HFFc6 (cell line): Measurements from ENCODE around the gene RNF5. TPM values are rescaled to one million over a fixed set of nuclear protein-coding genes. Genes with fewer than 3 reads are reported as not detected.

Experiments
- DNase-seq: peaks from one replicate; pipeline ENCODE4 v3.0.0-alpha.2; 2018
- H3K27ac Mint-ChIP-seq: 2 replicates; pipeline ENCODE4 v1.8.0; 2020; ENCODE audit warnings: mild to moderate bottlenecking, mixed read lengths
- H3K27me3 Mint-ChIP-seq: 2 replicates; pipeline ENCODE4 v1.8.0; 2021; ENCODE audit warnings: mild to moderate bottlenecking, moderate library complexity, mixed read lengths; ENCODE audit not compliant: insufficient read depth
- H3K36me3 Mint-ChIP-seq: 2 replicates; pipeline ENCODE4 v1.8.0; 2021; ENCODE audit warnings: low read depth, mixed read lengths
- H3K4me1 Mint-ChIP-seq: 2 replicates; pipeline ENCODE4 v1.8.0; 2020; ENCODE audit warnings: low read depth, mixed read lengths
- H3K4me3 Mint-ChIP-seq: 2 replicates; pipeline ENCODE4 v1.8.0; 2020; ENCODE audit warnings: mild to moderate bottlenecking, moderate library complexity, mixed read lengths
- H3K9me3 Mint-ChIP-seq: 2 replicates; pipeline ENCODE4 v1.8.0; 2020; ENCODE audit warnings: mild to moderate bottlenecking, mixed read lengths
- CTCF ChIP-seq: fragments of 200-600 bp; sonication (generic); IDR thresholded peaks from 2 replicates; pipeline ENCODE4 v1.5.0; 2021; ENCODE audit warnings: antibody characterized with exemption, mild to moderate bottlenecking
- long read RNA-seq: library from polyadenylated mRNA; unstranded; transcript quantifications from one replicate; pipeline ENCODE4 v2.0.0, GENCODE V29; 2019
- total RNA-seq, 6 experiments: library from RNA; stranded (reverse); fragmentation: NEBNext Ultra II Directional; extraction: Animal tissue kit (Norgen Biotek cat#: 25700); gene quantifications; 2 replicates in 1 of 6; 3 replicates in 5 of 6; pipeline ENCODE4 v1.2.3, GENCODE V29; 2021

The RNF5 gene
- 10 to 100 TPM; 30.0 to 37.4 (median 34.7) TPM for total RNA-seq
- long read RNA-seq = 0 reads

- no peaks in the 10 kb centered on the region for H3K9me3 Mint-ChIP-seq
- peak within 1 kb of the TSS; percentile 99 for H3K27ac Mint-ChIP-seq
- H3K36me3 Mint-ChIP-seq = peaks cover 15% of the 10 kb centered on the region
- TF ChIP-seq CTCF = no peak
- H3K4me3 Mint-ChIP-seq = peak within 1 kb of the TSS; percentile 96
- DNase-seq = peak; percentile 100
- H3K4me1 Mint-ChIP-seq = peaks cover 63% of the 10 kb centered on the region
- H3K27me3 Mint-ChIP-seq = no peaks in the 10 kb centered on the region; the same call in 1 of the 2 replicates
Measured at GRCh38 chr6:32177788-32178546, at the start of gene RNF5. Gene RNF5 (plus strand): TSS chr6:32178405. CDS start chr6:32178512, 107 bp downstream.

DNA sequence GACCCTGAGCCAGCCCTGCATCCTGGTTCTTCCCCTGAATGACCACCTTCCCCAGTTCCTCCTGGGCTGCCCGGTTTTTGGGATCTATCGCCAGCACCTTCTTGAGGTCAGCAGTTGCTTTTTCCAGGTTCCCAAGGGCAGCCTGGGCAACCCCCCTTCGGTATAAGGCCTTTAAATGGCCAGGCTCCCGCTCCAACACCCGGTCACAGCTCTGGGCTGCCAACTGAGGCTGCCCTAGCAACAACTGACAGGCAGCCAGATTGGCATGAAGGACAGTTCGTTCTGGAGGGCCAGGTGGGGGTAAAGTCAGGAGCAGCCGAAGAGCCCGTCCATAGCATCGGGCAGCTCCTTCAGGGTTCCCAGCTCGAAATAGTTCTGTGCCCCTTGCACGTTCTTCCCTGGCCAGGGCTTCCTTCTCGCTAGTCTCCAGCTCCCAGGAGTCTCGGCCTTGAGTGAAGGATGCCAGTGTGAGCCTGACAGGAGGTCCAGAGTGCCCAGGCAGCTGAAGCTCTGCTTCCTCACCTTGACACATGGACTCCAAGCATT lies 49.4 kb upstream of the RNF5 start:
- peaks cover 23% of the 10 kb centered on the region for H3K36me3 Mint-ChIP-seq
- peaks cover 2% of the 10 kb centered on the region; the same call in 1 of the 2 replicates for H3K27me3 Mint-ChIP-seq
- H3K4me3 Mint-ChIP-seq = peak overlapping the region; percentile 100
- H3K4me1 Mint-ChIP-seq = peaks cover 47% of the 10 kb centered on the region
- no peak for DNase-seq
- H3K9me3 Mint-ChIP-seq = no peaks in the 10 kb centered on the region
- peak overlapping the region; percentile 98 for H3K27ac Mint-ChIP-seq
- TF ChIP-seq CTCF = no peak

DNA sequence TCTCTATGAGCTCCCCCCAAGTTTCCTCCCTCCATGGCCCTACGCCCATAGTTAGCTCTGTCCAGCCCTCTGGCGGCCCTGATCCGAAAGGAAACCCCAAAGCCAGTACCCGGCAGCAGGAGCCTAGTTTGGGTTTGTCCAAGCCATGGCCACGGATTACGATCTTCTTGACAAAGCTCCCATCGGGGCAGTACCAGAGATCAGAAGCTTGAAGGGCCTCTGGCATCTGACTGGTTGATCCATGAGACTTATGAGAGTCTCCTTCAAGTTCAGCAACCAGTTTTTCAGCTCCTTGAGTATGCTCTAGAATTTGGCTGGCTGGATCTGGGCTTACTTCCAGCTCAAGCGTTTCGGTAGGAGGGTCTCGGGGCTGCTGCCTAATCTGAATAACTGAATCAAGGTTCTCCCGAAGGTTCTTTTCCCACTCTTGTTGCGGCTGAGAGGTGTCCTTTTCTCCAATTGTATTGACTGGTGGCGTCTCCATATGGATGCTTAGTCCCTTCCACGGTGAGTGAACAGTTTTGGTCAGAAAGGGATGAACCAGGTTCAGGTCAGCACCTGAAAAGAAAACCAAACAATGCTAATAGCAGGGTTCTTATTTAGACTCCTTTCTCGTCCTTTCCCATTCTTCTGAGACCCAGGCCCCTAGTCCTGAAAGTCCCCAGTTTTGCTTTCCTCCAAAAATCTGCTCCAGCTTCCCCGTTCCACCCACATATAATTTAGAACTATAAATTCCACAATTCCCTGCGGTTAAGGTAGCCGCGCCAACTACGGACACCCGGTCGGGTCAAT lies 48.7 kb upstream of the RNF5 start:
- Mint-ChIP-seq H3K9me3 (no peaks in the 10 kb centered on the region), H3K36me3 (peaks cover 18% of the 10 kb centered on the region), H3K27me3 (peaks cover 2% of the 10 kb centered on the region; the same call in 1 of the 2 replicates), H3K4me1 (peaks cover 52% of the 10 kb centered on the region), H3K4me3 (peak overlapping the region; percentile 93), H3K27ac (peak overlapping the region; percentile 92)
- TF ChIP-seq CTCF = no peak
- no peak for DNase-seq

GRCh38 chr6:32131439-32131948 lies 46.7 kb upstream of the RNF5 start:
- peaks cover 7% of the 10 kb centered on the region for H3K36me3 Mint-ChIP-seq
- no peak overlapping the region for H3K4me3 Mint-ChIP-seq
- no peak overlapping the region for H3K27ac Mint-ChIP-seq
- H3K4me1 Mint-ChIP-seq = peaks cover 43% of the 10 kb centered on the region
- H3K9me3 Mint-ChIP-seq = no peaks in the 10 kb centered on the region
- DNase-seq = no peak
- peaks cover 2% of the 10 kb centered on the region; the same call in 1 of the 2 replicates for H3K27me3 Mint-ChIP-seq
- TF ChIP-seq CTCF = no peak

DNA sequence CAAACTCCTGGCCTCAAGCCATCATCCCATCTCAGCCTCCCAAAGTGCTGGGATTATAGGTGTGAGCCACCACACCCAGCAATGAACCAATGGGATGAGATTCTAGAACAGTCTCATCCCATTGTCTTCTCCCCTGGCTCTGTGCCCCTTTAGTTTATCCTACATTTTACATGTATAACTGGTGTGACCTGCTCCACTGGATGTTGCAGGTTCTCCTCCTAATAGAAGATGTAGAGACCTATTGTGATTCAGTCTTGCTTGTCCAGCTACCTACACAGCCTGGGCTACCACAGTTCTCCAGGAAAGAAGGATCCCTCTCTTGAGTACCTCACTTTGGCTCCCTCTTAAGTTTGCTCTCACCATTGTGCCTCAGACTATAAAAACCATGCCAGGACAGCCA lies 46.1 kb upstream of the RNF5 start:
- Mint-ChIP-seq H3K9me3 (no peaks in the 10 kb centered on the region), H3K4me3 (no peak overlapping the region), H3K27me3 (peaks cover 2% of the 10 kb centered on the region; the same call in 1 of the 2 replicates), H3K27ac (peak overlapping the region; percentile 9; the same call in 1 of the 2 replicates), H3K36me3 (peaks cover 1% of the 10 kb centered on the region), H3K4me1 (peaks cover 37% of the 10 kb centered on the region)
- no peak for DNase-seq
- TF ChIP-seq CTCF = no peak
